ENCODE data around the gene NOXRED1.

The NOXRED1 gene

GRCh38 chr14:77407158-77407557, 16.2 kb downstream of the NOXRED1 start:
- no peak for DNase-seq

GRCh38 chr14:77406718-77407117, 16.6 kb downstream of the NOXRED1 start:
- no peak for DNase-seq

- DNase-seq: no peak
These were observed 17.2 kb downstream of the NOXRED1 start for GRCh38 chr14:77406086-77406485.

- DNase-seq: no peak
These were observed 19.6 kb downstream of the NOXRED1 start for GRCh38 chr14:77403768-77404167.

- DNase-seq: no peak
These were observed 23.1 kb downstream of the NOXRED1 start for GRCh38 chr14:77400216-77400615.

GRCh38 chr14:77390188-77390587, 33.1 kb downstream of the NOXRED1 start:
- DNase-seq: no peak

- DNase-seq: no peak
These were observed 44.6 kb downstream of the NOXRED1 start for GRCh38 chr14:77378701-77379100.

GRCh38 chr14:77377502-77377844, 45.9 kb downstream of the NOXRED1 start:
- no peak for DNase-seq

GRCh38 chr14:77376771-77377501, 46.4 kb downstream of the NOXRED1 start, which contains the start of the genes SAMD15 and TMED8:
Gene SAMD15 (plus strand): TSS chr14:77377379. CDS start chr14:77377419, 40 bp downstream.
Gene TMED8 (minus strand): TSS chr14:77377094. CDS start chr14:77377053, 41 bp downstream.
- DNase-seq: peak; percentile 84

- DNase-seq: peak; percentile 41
These were observed 47.2 kb downstream of the NOXRED1 start for GRCh38 chr14:77375973-77376770.

- no peak for DNase-seq
These were observed 48.0 kb downstream of the NOXRED1 start for GRCh38 chr14:77375164-77375950.

- no peak for DNase-seq
These were observed 51.0 kb downstream of the NOXRED1 start for GRCh38 chr14:77372304-77372841.

- peak; percentile 22 for DNase-seq
These were observed 54.0 kb downstream of the NOXRED1 start for GRCh38 chr14:77369285-77369684.

- DNase-seq: no peak
These were observed 59.2 kb downstream of the NOXRED1 start for GRCh38 chr14:77364146-77364545.

- no peak for DNase-seq
These were observed 63.7 kb downstream of the NOXRED1 start for GRCh38 chr14:77359626-77360025.

- no peak for DNase-seq
These were observed 66.4 kb downstream of the NOXRED1 start for GRCh38 chr14:77356899-77357298.

- DNase-seq: no peak
These were observed 67.5 kb downstream of the NOXRED1 start for GRCh38 chr14:77355811-77356210.

- DNase-seq: no peak
These were observed 69.7 kb downstream of the NOXRED1 start for GRCh38 chr14:77353469-77354141.

- DNase-seq: no peak
These were observed 75.6 kb downstream of the NOXRED1 start for GRCh38 chr14:77347751-77348150.

- DNase-seq: no peak
These were observed 76.8 kb downstream of the NOXRED1 start for GRCh38 chr14:77346495-77346894.

GRCh38 chr14:77344377-77344996, 78.8 kb downstream of the NOXRED1 start:
- no peak for DNase-seq

All from CD4-positive, alpha-beta T cell treated with Interleukin-17A for 4 hours (primary cell).